Measurements from ENCODE around the gene PERM1.
"Not testable (repeated sequence)": the region's sequence is repeated elsewhere in the genome, so short reads cannot be mapped to it uniquely, and the experiment has no call there.

PERM1 gene

DNA sequence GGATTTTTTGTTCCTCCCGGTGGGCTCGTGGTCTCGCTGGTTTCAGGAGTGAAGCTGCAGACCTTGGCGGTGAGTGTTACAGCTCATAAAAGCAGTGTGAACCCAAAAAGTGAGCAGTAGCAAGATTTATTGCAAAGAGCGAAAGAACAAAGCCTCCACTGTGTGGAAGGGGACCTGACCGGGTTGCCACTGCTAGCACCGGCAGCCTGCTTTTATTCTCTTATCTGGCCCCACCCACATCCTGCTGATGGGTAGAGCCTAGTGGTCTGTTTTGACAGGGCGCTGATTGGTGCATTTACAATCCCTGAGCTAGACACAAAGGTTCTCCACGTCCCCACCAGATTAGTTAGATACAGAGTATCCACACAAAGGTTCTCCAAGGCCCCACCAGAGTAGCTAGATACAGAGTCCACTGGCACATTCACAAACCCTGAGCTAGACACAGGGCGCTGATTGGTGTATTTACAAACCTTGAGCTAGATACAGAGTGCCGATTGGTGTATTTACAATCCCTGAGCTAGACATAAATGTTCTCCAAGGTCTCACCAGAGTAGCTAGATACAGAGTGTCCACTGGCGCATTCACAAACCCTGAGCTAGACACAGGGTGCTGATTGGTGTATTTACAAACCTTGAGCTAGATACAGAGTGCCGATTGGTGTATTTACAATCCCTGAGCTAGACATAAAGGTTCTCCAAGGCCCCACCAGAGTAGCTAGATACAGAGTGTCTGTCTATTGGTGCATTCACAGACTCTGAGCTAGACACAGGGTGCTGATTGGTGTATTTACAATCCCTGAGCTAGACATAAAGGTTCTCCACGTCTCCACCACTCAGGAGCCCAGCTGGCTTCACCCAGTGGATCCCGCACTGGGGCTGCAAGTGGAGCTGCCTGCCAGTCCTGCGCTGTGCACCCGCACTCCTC, 35.8 kb upstream of the PERM1 start:
- not testable (repeated sequence) for DNase-seq (ENCODE audit: low spot score)

- no peak for DNase-seq (ENCODE audit: low spot score)
Measured at GRCh38 chr1:1014799-1015681, 33.1 kb upstream of the PERM1 start.

- DNase-seq (ENCODE audit: low spot score), result no peak
Measured at GRCh38 chr1:1013922-1014648, 32.2 kb upstream of the PERM1 start.

GRCh38 chr1:1013105-1013921, 31.4 kb upstream of the PERM1 start, which contains the start of gene ISG15:
Gene ISG15 (plus strand): TSS chr1:1013497. CDS start chr1:1013574, 77 bp downstream.
- peak; percentile 91 for DNase-seq (ENCODE audit: low spot score)

- DNase-seq (ENCODE audit: low spot score), result not testable (repeated sequence)
Measured at GRCh38 chr1:1012736-1013104, 30.8 kb upstream of the PERM1 start.

GRCh38 chr1:1011396-1011949, 29.6 kb upstream of the PERM1 start:
- DNase-seq (ENCODE audit: low spot score), result no peak

DNA sequence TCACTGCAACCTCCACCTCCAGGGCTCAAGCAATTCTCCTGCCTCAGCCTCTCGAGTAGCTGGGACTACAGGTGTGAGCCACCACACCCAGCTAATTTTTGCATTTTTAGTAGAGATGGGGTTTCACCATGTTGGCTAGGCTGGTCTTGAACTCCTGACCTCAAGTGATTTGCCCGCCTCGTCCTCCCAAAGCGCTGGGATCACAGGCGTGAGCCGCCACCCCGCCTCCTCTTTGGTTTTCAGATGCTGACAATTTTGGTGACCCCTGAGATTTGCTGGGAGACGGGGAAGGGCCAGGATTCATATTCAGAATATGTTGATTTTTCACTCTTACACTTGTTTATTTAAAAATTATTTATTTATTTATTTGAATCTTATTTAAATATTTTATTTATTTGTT, 28.2 kb upstream of the PERM1 start:
- DNase-seq (ENCODE audit: low spot score), result not testable (repeated sequence)

- DNase-seq (ENCODE audit: low spot score), result peak; percentile 64
Measured at GRCh38 chr1:1006305-1007159, 24.6 kb upstream of the PERM1 start.

- DNase-seq (ENCODE audit: low spot score), result no peak
Measured at GRCh38 chr1:1005774-1006304, 23.9 kb upstream of the PERM1 start.

DNA sequence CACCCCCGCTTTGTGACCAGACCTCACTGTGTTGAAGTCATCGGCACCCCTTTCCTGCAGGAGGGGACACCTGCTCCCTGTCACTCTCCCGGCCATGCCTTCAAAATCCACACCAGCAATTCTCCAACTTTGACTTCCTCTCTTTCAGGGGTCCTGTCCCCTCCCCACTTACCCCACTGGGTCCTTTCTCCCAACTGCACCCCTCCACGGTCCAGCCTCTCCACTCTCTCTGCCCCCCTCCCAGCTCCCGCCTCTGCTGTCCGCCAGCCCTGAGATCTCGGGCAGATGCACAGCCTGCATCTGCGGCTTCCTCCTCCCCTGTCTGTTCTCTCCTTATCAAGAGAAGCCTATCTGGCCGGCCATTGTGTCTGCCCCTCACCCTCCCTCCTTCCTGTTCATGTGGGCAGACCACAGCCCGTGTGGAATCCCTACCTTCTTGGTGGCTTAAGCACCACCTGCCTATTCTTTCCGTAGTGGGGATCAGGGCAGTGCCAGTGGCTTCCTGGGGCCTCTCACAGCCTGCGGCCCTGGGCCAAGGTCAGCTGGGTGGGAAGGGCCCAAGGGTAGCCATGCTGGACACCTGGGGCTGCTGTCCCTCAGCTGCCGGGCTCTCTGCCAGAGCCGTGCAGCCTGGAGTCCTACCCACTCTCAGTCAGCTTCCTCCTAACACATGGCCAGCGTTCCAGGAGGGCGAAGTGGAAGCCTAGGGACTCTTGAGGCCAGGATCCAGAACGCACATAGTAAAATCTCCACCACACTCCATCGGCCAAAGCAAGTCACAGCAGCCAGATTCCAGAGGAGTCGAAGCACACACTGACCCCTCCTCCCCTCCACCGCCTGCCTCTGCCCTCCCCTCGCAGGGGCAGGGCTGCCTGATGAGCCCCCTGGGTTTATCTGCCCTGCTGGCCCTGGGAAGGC, 23.1 kb upstream of the PERM1 start:
- peak; percentile 74 for DNase-seq (ENCODE audit: low spot score)

GRCh38 chr1:1004420-1004779, 22.5 kb upstream of the PERM1 start:
- no peak for DNase-seq (ENCODE audit: low spot score)

- DNase-seq (ENCODE audit: low spot score), result no peak
Measured at GRCh38 chr1:1003618-1004419, 21.9 kb upstream of the PERM1 start.

- DNase-seq (ENCODE audit: low spot score), result peak; percentile 66
Measured at GRCh38 chr1:1001057-1001783, 19.3 kb upstream of the PERM1 start.

DNA sequence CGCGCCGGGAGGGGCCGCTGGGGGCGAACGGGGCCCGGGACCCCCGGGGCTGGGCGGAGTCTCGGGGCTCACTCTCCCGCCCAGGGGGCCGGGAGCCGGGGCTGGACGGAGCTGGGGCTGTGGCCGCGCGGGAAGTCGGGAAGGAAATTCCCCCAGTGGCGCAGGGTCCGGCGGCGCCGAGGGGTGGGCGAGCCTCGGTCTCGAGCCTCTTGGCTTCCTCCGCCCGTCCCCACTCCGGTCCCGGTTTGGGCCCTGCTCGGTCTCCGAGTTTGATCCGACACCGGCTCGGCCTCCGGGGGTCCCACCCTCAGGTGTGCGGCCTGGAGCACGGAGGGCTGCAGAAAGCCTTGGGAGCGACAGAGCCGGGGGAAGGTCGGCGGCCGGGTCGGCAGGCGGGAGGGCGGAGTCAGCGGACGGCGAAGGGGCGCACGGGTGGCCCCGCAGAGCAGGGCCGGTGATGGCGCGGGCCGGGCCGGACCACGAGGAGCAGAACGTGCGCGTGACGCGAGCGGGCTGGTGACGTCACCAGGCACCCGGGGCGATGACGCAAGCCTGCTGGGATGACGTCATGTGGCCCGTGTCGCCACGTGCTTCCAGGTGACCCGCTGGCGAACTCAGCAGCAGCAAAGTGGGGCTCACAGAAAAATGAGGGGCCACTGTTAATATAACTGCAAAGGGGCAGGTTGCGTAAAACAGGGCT, 18.6 kb upstream of the PERM1 start:
- peak; percentile 92 for DNase-seq (ENCODE audit: low spot score)

DNA sequence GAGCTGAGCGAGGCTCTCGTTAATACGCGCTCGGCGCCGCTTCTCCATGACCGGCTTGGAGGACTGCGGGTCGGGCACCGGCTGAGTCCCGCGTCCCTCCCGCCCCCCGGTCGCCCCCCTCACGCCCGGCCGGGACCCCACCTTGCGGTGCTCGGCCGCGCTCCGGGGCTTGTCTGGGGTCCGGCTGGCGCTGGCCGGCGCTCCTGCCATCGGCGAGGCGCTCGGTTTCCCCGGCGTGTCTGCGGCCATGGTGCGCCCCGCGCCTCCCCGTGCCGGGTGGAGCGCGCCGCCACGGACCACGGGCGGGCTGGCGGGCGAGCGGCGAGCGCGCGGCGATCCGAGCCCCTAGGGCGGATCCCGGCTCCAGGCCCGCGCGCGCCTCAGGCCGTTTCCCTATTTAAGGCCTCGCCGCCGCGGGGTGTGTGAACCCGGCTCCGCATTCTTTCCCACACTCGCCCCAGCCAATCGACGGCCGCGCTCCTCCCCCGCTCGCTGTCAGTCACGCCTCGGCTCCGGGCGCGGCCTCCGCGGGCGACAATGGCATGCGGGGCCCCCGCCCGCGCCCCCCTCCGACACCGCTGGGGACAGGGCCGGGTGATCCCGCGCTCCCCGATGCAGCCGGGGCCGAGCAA, 17.9 kb upstream of the PERM1 start, which contains the start of gene HES4:
Gene HES4, minus strand, starts transcription at position 373 of the 632 bp plus-strand sequence. Its CDS starts 124 bp downstream, at position 249.
- peak; percentile 96 for DNase-seq (ENCODE audit: low spot score)
